NT2/D1 (cell line): ENCODE measurements around the gene DLG3.

Experiments used
- DNase-seq: peaks from one replicate; pipeline ENCODE4 v3.0.0-alpha.2; 2011; ENCODE audit warnings: low read depth, low spot score
- H3K27me3 ChIP-seq: 2 replicates; pipeline ENCODE4 v1.6.0; 2011; ENCODE audit warnings: mild to moderate bottlenecking; ENCODE audit not compliant: insufficient read length, insufficient read depth
- H3K36me3 ChIP-seq: 2 replicates; pipeline ENCODE4 v1.6.1; 2011; ENCODE audit warnings: mild to moderate bottlenecking, low read length, mixed read lengths; ENCODE audit not compliant: insufficient read depth, insufficient read length
- H3K4me1 ChIP-seq: 2 replicates; pipeline ENCODE4 v1.5.1; 2011; ENCODE audit not compliant: insufficient read depth, insufficient read length
- H3K4me3 ChIP-seq: 2 replicates; pipeline ENCODE4 v1.5.1; 2011; ENCODE audit warnings: low read depth; ENCODE audit not compliant: insufficient read length
- H3K9ac ChIP-seq: 2 replicates; pipeline ENCODE4 v1.6.0; 2011; ENCODE audit warnings: low read depth; ENCODE audit not compliant: insufficient read length
- H3K9me3 ChIP-seq: 2 replicates; pipeline ENCODE4 v1.5.1; 2011; ENCODE audit warnings: mild to moderate bottlenecking, low read length; ENCODE audit not compliant: insufficient read depth
- SUZ12 ChIP-seq: IDR thresholded peaks from 2 replicates; pipeline ENCODE4 v1.6.1; 2011; ENCODE audit not compliant: insufficient read length, insufficient read depth; ENCODE audit errors: extremely low read depth
- YY1 ChIP-seq: IDR thresholded peaks from 2 replicates; pipeline ENCODE4 v1.6.1; 2011; ENCODE audit not compliant: insufficient read length, insufficient read depth
- ZNF274 ChIP-seq: IDR thresholded peaks from 2 replicates; pipeline ENCODE4 v1.6.1; 2011; ENCODE audit warnings: mild to moderate bottlenecking, low read depth, low read length

DLG3 gene

GRCh38 chrX:70453024-70453618 is 8.5 kb downstream of the DLG3 start:
- Histone ChIP-seq H3K9me3 (no peaks in the 10 kb centered on the region), H3K4me1 (peaks cover 8% of the 10 kb centered on the region), H3K9ac (peak overlapping the region; percentile 80), H3K36me3 (peaks cover 8% of the 10 kb centered on the region), H3K27me3 (peaks cover 8% of the 10 kb centered on the region), H3K4me3 (peak overlapping the region; percentile 59)
- no peak for TF ChIP-seq ZNF274
- TF ChIP-seq SUZ12 = no peak
- TF ChIP-seq YY1 = no peak
- no peak for DNase-seq

GRCh38 chrX:70454441-70455365 is 10.1 kb downstream of the DLG3 start:
- peak; percentile 90 for DNase-seq
- Histone ChIP-seq H3K27me3 (peaks cover 8% of the 10 kb centered on the region), H3K9me3 (no peaks in the 10 kb centered on the region), H3K4me3 (peak overlapping the region; percentile 87), H3K9ac (peak overlapping the region; percentile 97), H3K36me3 (peaks cover 8% of the 10 kb centered on the region), H3K4me1 (peaks cover 8% of the 10 kb centered on the region)
- TF ChIP-seq YY1 (no peak), SUZ12 (no peak), ZNF274 (no peak)

- peak overlapping the region; percentile 87 for H3K4me3 ChIP-seq
- no peaks in the 10 kb centered on the region for H3K9me3 ChIP-seq
- no peak for DNase-seq
- H3K27me3 ChIP-seq = peaks cover 8% of the 10 kb centered on the region
- H3K9ac ChIP-seq = peak overlapping the region; percentile 97
- peaks cover 8% of the 10 kb centered on the region for H3K4me1 ChIP-seq
- H3K36me3 ChIP-seq = peaks cover 11% of the 10 kb centered on the region
- no peak for TF ChIP-seq ZNF274
- no peak for TF ChIP-seq SUZ12
- no peak for TF ChIP-seq YY1
Measured at GRCh38 chrX:70455366-70456202, 10.9 kb downstream of the DLG3 start.

- TF ChIP-seq SUZ12 (no peak), ZNF274 (no peak), YY1 (no peak)
- Histone ChIP-seq H3K27me3 (peaks cover 8% of the 10 kb centered on the region), H3K4me3 (peak overlapping the region; percentile 87), H3K36me3 (peaks cover 13% of the 10 kb centered on the region), H3K4me1 (peaks cover 8% of the 10 kb centered on the region), H3K9me3 (no peaks in the 10 kb centered on the region), H3K9ac (peak overlapping the region; percentile 97)
- no peak for DNase-seq
Measured at GRCh38 chrX:70456256-70456655, 11.6 kb downstream of the DLG3 start.

GRCh38 chrX:70461026-70461425 is 16.4 kb downstream of the DLG3 start:
- no peak for DNase-seq
- H3K4me1 ChIP-seq = no peaks in the 10 kb centered on the region

GRCh38 chrX:70464051-70464450 is 19.4 kb downstream of the DLG3 start:
- TF ChIP-seq SUZ12 (no peak), YY1 (no peak), ZNF274 (no peak)
- H3K4me3 ChIP-seq = no peak overlapping the region
- no peak overlapping the region for H3K9ac ChIP-seq
- H3K4me1 ChIP-seq = no peaks in the 10 kb centered on the region
- peaks cover 11% of the 10 kb centered on the region for H3K36me3 ChIP-seq
- no peak for DNase-seq
- H3K27me3 ChIP-seq = no peaks in the 10 kb centered on the region
- H3K9me3 ChIP-seq = no peaks in the 10 kb centered on the region; the same call in 1 of the 2 replicates

More at GRCh38 chrX:70461026-70461425, 16.4 kb downstream of the DLG3 start:
- Histone ChIP-seq H3K9me3 (no peaks in the 10 kb centered on the region; the same call in 1 of the 2 replicates), H3K9ac (no peak overlapping the region), H3K4me3 (no peak overlapping the region), H3K27me3 (no peaks in the 10 kb centered on the region), H3K36me3 (peaks cover 19% of the 10 kb centered on the region)
- no peak for TF ChIP-seq YY1
- no peak for TF ChIP-seq ZNF274
- no peak for TF ChIP-seq SUZ12
